ENCODE results near the gene RNF144B.

DNA sequence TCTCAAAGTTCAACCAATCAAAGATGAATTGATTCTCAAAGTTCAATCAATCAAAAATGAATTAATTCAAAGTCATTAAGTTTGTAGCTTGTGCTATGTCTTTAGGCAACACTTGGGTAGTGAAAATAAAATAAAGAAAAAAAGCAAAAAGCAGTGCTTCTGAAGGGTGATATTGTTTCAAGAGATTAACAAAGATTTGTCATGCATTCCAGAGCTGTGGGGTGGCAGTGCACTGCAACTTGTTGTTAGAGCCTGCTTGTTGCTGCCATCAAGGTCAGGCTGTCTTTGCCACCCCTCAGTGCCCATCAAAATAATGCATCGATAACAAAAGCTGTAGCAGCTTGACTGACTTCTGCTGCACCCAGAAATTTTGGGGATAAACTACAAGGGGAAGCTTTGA, 128.6 kb downstream of the RNF144B start:
- TF ChIP-seq POLR2A (IDR thresholded peaks at IDR 0.05): no peak
- TF ChIP-seq, protein P1, sequence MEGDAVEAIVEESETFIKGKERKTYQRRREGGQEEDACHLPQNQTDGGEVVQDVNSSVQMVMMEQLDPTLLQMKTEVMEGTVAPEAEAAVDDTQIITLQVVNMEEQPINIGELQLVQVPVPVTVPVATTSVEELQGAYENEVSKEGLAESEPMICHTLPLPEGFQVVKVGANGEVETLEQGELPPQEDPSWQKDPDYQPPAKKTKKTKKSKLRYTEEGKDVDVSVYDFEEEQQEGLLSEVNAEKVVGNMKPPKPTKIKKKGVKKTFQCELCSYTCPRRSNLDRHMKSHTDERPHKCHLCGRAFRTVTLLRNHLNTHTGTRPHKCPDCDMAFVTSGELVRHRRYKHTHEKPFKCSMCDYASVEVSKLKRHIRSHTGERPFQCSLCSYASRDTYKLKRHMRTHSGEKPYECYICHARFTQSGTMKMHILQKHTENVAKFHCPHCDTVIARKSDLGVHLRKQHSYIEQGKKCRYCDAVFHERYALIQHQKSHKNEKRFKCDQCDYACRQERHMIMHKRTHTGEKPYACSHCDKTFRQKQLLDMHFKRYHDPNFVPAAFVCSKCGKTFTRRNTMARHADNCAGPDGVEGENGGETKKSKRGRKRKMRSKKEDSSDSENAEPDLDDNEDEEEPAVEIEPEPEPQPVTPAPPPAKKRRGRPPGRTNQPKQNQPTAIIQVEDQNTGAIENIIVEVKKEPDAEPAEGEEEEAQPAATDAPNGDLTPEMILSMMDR (IDR thresholded peaks at IDR 0.05 in 4 of 5, conservative IDR thresholded peaks at IDR 0.05 in 1 of 5): no peak
